Stimulated activated CD8-positive, alpha-beta memory T cell treated with anti-CD3 and anti-CD28 coated beads, Interleukin-15, amount 100 ng/mL, for 1 hour (primary cell): ENCODE data around the gene R3HDM2.

Source experiments
- DNase-seq: peaks from one replicate; pipeline ENCODE4 v3.0.0-alpha.2; 2020; ENCODE audit warnings: low read depth

The R3HDM2 gene

GRCh38 chr12:57430931-57431566 lies at the start of gene R3HDM2:
Gene R3HDM2 (minus strand): TSS chr12:57431043. CDS start chr12:57310428, 120,615 bp downstream.
- DNase-seq: peak; percentile 92

GRCh38 chr12:57479376-57480115 lies 48.7 kb upstream of the R3HDM2 start, which contains the start of gene ARHGAP9:
Gene ARHGAP9 (minus strand): TSS chr12:57479866. CDS start chr12:57479406, 460 bp downstream.
- no peak for DNase-seq

GRCh38 chr12:57479043-57479375 lies 48.2 kb upstream of the R3HDM2 start:
- DNase-seq: no peak

- DNase-seq: no peak
Observed at GRCh38 chr12:57477710-57478681, 47.2 kb upstream of the R3HDM2 start.

- DNase-seq: no peak
Observed at GRCh38 chr12:57476993-57477709, 46.3 kb upstream of the R3HDM2 start.

- DNase-seq: no peak
Observed at GRCh38 chr12:57476162-57476992, 45.5 kb upstream of the R3HDM2 start.

- DNase-seq: no peak
Observed at GRCh38 chr12:57475271-57476161, 44.7 kb upstream of the R3HDM2 start.

GRCh38 chr12:57474862-57475261 lies 44.0 kb upstream of the R3HDM2 start:
- no peak for DNase-seq

- no peak for DNase-seq
Observed at GRCh38 chr12:57474430-57474829, 43.6 kb upstream of the R3HDM2 start.

GRCh38 chr12:57473886-57474285 lies 43.0 kb upstream of the R3HDM2 start:
- DNase-seq: no peak

GRCh38 chr12:57473392-57473791 lies 42.5 kb upstream of the R3HDM2 start:
- no peak for DNase-seq

GRCh38 chr12:57472391-57472790 lies 41.5 kb upstream of the R3HDM2 start:
- no peak for DNase-seq

GRCh38 chr12:57471661-57472060 lies 40.8 kb upstream of the R3HDM2 start:
- DNase-seq: no peak

- no peak for DNase-seq
Observed at GRCh38 chr12:57470970-57471656, 40.3 kb upstream of the R3HDM2 start.

GRCh38 chr12:57470286-57470969 lies 39.6 kb upstream of the R3HDM2 start:
- no peak for DNase-seq

- DNase-seq: no peak
Observed at GRCh38 chr12:57469296-57470164, 38.7 kb upstream of the R3HDM2 start.

GRCh38 chr12:57467915-57468314 lies 37.1 kb upstream of the R3HDM2 start:
- no peak for DNase-seq
